Nucleus accumbens (tissue), 56 donors: ENCODE measurements around the gene MAMDC4.
"Not testable (repeated sequence)": the region's sequence is repeated elsewhere in the genome, so short reads cannot be mapped to it uniquely, and the experiment has no call there.

Experiments
- DNase-seq, 56 donors: peaks; one replicate each; lab custom pipeline; 2025; lab: John Stamatoyannopoulos, UW

The MAMDC4 gene

DNA sequence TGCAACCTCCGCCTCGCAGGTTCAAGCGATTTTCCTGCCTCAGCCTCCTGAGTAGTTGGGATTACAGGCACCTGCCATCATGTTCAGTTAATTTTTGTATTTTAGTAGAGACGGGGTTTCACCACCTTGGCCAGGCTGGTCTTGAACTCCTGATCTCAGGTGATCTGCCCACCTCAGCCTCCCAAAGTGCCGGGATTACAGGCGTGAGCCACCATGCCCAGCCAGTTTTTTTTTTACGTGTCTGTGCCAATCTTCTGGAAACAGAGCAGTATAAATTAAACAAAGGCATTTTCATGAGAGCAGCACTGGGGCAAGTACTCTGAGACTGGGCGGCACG lies 30.8 kb downstream of the MAMDC4 start:
- DNase-seq, result not testable (repeated sequence)

GRCh38 chr9:136883670-136884069 lies 31.5 kb downstream of the MAMDC4 start:
- DNase-seq, result not testable (repeated sequence)

- DNase-seq, result peak; percentile 79 to 98 (median 95)
Observed at GRCh38 chr9:136885950-136886578, 33.9 kb downstream of the MAMDC4 start, which contains the start of gene TRAF2. Gene TRAF2 (plus strand): TSS chr9:136886516. CDS start chr9:136898741, 12,225 bp downstream.

DNA sequence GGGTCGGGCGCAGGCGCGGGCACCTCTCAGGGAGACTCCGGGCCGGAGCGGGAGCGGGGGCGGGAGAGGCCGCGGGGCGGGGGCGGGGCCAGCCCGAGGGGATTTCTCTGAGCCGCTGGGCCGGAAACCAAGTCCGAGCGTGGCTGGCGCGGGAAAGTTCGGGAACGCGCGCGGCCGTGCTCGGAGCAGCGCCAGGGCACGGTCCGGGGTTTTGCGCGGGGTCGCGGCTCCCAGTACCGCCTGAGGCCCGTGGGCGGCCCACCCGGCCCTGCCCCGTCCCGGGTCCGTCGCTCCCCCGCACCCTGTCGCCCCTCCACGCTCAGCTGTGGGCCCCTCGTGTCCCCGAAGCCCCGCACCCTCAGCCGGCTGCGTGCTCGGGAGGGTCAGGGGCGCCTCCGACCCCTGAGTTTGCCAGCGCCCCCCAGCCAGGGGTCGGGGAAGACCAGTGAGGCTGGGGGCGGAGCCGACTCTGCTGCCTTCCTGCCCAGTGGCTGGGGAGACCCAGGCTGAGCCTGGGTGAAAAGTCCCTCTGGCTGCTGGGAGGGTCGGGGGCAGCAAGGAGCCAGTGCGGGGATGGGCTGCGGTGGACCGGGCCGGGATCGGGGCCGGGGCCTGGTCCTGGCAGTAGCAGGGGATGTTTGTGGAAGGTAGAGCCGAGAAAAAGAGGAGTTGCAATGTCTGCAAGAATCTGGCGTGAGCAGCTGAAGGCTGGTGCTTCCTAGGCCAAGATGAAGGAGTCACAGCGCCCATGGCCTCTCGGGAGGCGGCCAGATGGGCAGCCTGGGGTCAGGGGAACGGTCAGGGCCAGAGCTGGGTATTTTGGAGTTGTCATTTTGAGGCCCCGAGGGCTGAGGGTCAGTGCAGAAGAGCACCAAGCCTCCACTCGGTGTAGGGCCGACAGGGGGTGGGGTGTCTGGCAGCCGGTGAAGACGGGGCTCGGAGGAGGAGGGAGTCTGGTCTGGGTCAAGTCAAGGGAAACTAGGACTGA lies 34.8 kb downstream of the MAMDC4 start:
- peak in 1 of 56 donors; percentile 16 for DNase-seq

DNA sequence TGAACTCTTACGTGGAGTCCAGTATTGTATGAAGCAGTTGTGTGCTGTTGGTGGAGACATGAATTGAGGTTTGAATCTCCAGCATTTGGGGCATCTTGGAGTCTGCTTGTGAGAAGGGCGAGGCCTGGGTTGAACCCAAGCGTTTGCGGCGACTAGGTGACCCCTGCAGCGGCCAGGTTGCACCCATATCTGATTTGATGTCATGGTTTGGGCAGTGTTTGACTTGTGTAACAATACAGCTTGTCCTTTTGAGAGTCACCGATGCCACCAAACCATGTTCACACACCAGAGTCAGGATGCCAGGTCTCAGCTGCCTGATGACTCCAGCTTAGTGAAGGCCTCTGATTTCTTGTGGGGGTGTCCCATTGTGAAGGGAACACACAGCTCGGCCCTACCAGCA lies 36.3 kb downstream of the MAMDC4 start:
- DNase-seq, result no peak

DNA sequence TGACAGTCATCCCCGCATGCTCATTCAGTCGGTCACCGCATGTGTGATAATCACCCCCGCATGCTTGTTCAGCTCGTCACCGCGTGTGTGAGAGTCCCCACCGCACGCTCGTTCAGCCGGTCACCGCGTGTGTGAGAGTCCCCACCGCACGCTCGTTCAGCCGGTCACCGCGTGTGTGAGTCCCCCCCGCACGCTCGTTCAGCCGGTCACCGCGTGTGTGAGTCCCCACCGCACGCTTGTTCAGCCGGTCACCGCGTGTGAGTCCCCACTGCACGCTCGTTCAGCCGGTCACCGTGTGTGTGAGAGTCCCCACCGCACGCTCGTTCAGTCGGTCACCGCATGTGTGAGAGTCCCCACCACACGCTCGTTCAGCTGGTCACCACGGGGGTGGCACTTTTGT lies 37.7 kb downstream of the MAMDC4 start:
- DNase-seq, result no peak

- no peak for DNase-seq
Observed at GRCh38 chr9:136890661-136891060, 38.5 kb downstream of the MAMDC4 start.

- DNase-seq, result no peak
Observed at GRCh38 chr9:136896027-136896426, 43.9 kb downstream of the MAMDC4 start.

DNA sequence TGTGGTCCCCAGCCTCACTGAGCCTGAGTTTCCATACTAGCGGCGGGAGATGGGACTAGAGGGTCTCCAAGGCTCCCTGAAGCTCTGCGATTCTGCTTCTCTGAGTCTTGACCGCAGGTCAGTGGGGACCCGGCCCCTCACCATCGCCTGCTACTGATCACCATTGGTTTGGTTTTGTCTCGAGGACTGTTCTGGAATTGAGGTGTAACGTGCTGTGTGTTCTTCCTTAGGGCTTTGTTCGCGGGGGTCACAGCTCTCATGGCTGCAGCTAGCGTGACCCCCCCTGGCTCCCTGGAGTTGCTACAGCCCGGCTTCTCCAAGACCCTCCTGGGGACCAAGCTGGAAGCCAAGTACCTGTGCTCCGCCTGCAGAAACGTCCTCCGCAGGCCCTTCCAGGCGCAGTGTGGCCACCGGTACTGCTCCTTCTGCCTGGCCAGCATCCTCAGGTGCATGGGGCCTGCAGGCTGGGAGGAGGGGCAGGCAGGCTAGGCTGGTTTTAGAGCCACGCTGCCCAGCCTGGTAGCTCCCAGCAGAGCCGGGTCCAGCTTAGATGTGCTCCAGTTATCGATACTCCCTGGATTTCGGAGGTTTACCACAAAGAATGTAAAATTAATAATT lies 46.4 kb downstream of the MAMDC4 start:
- DNase-seq, result no peak

GRCh38 chr9:136899196-136899595 lies 47.0 kb downstream of the MAMDC4 start:
- no peak for DNase-seq

GRCh38 chr9:136900556-136900955 lies 48.4 kb downstream of the MAMDC4 start:
- DNase-seq, result no peak

GRCh38 chr9:136900988-136901515 lies 48.9 kb downstream of the MAMDC4 start:
- DNase-seq, result no peak

GRCh38 chr9:136901516-136902258 lies 49.5 kb downstream of the MAMDC4 start:
- DNase-seq, result no peak

DNA sequence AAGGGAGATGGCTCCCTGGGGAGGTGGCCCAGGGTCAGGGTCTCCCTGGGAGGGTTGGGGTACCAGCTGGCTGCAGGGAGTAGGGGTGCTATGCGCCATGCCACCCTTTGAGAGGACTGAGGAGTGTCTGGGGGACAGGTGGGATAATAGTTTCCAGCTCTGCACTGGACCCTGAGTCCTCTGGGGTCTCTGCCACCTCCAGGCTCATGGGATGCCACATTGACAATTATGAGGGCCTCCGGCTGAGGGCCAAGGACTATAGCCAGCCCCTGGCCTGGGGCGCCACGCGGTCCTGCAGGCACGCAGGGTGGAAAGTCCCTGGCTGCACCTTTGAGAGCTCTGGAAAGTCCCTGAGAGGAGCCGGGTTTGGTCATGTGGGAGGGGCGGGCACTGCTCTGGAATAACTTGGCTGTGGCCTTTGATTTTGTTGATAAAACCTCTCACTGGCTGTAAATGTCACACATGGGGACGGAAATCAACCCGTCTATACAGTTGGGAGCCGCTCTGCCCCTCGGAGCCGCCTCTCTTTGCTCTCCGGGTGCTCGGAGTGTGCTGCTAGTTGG lies 50.2 kb downstream of the MAMDC4 start:
- no peak for DNase-seq

DNA sequence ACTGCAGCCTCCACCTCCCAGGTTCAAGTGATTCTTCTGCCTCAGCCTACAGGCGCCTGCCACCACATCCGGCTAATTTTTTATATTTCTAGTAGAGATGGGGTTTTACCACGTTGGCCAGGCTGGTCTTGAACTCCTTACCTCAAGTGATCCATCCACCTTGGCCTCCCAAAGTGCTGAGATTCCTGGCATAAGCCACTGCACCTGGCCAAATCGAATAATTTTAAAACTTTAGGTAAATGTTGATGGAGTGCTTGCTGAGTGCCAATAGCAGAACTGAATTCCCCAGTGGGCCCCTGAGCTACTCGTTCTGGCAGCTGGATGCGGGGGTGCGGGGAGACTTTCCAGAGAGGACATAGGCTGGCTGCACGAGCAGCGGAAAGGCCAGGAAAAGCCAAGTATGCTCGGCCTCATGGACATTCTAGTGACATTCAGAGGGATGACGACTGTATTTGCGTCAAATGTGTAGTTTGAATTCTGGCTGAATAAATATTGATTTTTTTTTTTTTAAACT lies 51.0 kb downstream of the MAMDC4 start:
- DNase-seq, result no peak

DNA sequence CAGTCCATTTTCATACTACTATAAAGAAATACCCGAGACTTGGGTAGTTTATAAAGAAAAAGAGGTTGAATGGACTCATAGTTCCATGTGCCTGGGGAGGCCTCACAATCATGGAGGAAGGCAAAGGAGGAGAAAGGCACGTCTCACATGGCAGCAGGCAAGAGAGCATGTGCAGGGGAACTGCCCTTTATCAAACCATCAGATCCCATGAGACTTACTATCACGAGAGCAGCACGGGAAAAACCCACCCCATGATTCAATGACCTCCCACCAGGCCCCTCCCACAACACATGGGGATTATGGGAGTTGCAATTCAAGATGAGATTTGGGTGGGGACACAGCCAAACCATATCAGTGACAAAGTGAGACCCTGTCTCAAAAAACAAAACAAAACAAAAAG lies 54.1 kb downstream of the MAMDC4 start:
- DNase-seq, result no peak

DNA sequence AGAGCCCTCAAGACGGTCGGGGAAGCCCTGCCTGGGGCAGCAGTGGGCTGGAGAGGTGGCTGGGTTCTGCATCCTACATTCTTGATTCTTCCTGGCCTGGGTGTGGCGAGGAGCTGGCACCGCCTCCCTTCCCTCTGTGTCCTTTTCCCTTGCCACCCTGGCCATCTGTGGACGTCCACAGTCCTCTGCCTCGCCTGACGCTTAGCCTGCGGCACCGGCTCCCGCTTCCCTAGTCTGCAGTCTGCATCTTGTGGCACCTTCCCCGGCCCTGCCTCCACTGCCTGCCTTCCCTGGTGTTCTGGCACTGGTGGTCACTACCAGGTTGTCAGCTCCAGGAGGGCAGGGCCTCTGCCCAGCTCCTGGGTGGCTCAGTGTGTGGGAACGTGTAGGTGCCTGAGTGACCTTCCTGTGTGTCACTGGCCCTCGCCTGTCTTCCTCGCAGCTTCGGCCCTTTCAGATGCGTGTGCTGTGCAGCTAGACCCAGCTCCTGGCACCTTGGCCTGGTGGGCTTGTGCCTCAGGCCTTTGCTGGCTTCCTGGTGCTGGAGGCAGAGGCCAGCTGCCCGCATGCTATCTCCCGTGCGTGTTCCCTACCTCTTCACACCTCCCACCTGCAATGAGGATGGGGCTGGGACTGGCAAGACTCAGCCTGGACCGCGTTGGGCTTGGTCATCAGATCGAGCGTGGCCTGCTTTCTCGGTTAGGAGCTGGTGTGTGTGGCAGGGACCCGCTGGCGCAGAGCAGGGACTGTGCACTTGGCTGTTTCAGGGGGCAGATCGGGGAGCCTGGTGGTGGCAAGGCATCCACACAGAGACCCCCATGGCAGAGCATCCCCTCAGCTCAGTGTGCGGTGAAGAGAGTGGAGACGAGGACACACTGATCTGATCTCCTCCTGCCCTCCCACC lies 55.1 kb downstream of the MAMDC4 start:
- DNase-seq, result no peak
